ENCODE results near the gene C1orf21.

The C1orf21 gene

DNA sequence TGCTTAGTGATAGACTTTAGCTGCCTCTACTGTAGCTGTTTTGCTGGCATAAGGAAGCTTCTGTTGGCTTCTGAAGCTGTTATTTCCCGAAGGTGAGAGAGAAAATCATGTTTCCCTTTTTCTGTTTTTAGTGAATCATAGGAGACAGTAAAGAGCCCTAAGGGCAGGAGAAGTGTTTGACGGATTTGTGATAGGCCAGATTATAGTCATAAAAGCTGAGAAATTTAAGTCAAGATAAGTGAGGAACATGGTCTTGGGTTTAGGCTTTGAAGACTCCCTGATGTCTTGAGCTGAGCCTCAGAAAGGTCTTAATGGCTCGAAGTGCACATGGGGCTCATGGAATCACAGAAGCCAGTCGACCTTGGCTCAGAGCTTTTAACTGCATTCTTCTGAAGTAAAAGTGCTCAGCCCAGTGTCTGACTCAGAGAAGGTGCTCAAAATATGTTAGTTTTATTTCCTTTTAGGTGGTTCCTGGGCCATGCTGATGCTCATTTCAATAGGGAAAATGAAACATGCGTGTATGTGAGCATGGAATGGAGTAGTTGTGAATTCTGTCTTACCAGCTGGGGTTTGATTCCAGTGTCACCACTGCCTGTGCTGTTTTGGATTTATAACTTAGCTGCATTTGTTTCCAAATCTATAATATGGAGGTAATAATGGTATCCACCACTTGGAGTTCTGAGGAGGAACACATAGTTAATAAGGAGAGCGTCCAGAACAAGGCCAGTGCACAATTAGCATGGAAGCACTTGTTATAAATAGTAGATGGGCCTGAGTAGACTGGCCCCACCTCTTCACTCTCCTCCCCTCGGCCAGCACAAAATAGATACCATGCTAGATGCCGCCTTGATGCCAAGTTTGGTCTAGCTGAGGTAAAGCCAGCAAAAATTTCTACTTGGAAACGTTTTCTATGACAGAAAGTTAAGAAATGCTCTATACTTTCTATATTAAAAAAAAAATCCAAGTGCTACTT, 99.2 kb downstream of the C1orf21 start:
- TF ChIP-seq GATA2 (IDR thresholded peaks at IDR 0.05; ENCODE audit: low read depth, low read length) (no peak), GATA3 (IDR thresholded peaks at IDR 0.05; ENCODE audit: low read depth, low read length) (no peak)

DNA sequence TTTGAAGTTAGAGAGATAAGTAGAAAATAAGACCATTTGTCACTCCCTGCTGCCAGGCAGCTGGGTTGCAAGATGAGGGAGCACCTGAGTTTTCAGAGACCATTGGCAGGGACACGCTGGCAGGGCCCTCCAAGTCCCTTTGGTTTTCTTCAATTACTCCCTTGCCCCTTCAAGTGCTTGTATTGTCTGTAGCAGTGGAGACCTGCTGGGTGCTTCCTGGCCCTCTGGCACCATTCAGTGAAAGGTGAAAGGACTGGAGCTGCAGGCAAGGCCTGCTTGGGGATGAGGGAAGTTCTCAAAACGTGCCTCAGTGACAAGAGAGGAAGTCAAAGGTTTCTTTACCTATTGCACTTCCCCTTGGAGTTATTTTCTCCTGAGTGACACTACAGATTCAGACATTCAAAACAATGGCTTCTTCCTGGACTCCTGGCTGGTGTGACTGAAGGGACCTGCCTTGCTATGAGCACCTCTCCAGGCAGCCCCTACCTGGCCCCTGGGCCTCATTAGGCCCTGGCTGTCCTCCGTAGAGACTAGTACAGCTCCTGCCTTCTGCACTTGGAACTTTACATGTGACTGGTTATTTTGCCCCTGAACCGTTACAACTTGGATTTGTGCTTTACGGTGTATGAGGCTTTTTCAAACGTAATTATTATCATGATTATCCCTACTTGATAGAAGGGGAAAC, 100.1 kb downstream of the C1orf21 start:
- TF ChIP-seq GATA3 (IDR thresholded peaks at IDR 0.05; ENCODE audit: low read depth, low read length): no peak
- TF ChIP-seq GATA2 (IDR thresholded peaks at IDR 0.05; ENCODE audit: low read depth, low read length): no peak

GRCh38 chr1:184487531-184488193, 100.8 kb downstream of the C1orf21 start:
- no peak for TF ChIP-seq GATA2 (IDR thresholded peaks at IDR 0.05; ENCODE audit: low read depth, low read length)
- no peak for TF ChIP-seq GATA3 (IDR thresholded peaks at IDR 0.05; ENCODE audit: low read depth, low read length)

DNA sequence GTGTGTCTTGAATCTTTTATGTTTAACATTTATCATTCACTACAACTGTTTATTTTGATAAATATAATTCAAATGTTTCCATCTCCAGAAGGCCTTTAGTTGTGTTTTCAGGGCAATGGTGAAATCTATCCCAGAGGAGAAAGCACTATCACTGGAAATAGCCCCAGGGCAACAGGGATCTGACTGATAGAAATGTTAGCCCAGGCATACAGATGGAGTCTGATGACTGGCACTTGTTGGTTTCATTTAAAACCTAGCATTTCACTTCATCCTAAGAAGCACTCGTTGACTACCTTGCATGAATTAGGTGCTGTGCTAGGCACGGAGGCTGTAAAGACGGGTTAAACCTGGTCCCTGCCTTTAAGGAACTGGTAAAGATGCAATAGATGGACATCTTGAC, 103.1 kb downstream of the C1orf21 start:
- TF ChIP-seq GATA3 (IDR thresholded peaks at IDR 0.05; ENCODE audit: low read depth, low read length) (no peak), GATA2 (IDR thresholded peaks at IDR 0.05; ENCODE audit: low read depth, low read length) (no peak)

DNA sequence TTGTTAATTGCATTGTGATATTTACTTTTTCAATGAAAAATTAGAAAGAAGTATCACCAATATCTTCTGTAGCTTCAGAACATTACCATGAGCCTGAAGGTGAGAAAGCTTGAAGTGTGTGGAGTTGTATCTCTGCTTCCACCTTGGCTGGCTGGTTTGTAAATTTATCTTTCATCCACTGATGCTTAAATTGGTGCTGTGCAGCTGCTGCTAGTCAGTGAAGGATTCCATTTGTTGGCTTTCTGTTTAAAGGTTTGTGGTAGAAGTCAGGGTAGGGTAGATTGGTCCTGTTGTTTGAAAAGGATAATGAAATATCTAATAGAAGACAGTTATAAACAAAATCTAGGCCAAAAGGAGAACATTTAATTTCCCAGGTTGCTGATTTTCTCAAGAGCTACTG, 105.7 kb downstream of the C1orf21 start:
- no peak for TF ChIP-seq GATA3 (IDR thresholded peaks at IDR 0.05; ENCODE audit: low read depth, low read length)
- TF ChIP-seq GATA2 (IDR thresholded peaks at IDR 0.05; ENCODE audit: low read depth, low read length): no peak

- TF ChIP-seq GATA3 (IDR thresholded peaks at IDR 0.05; ENCODE audit: low read depth, low read length): no peak
- no peak for TF ChIP-seq GATA2 (IDR thresholded peaks at IDR 0.05; ENCODE audit: low read depth, low read length)
These were observed 107.2 kb downstream of the C1orf21 start for GRCh38 chr1:184493987-184494388.

- TF ChIP-seq GATA2 (IDR thresholded peaks at IDR 0.05; ENCODE audit: low read depth, low read length): no peak
- TF ChIP-seq GATA3 (IDR thresholded peaks at IDR 0.05; ENCODE audit: low read depth, low read length): no peak
These were observed 108.1 kb downstream of the C1orf21 start for GRCh38 chr1:184494929-184495328.

GRCh38 chr1:184497959-184498723, 111.3 kb downstream of the C1orf21 start:
- no peak for TF ChIP-seq GATA2 (IDR thresholded peaks at IDR 0.05; ENCODE audit: low read depth, low read length)
- no peak for TF ChIP-seq GATA3 (IDR thresholded peaks at IDR 0.05; ENCODE audit: low read depth, low read length)

GRCh38 chr1:184499616-184500015, 112.8 kb downstream of the C1orf21 start:
- TF ChIP-seq GATA3 (IDR thresholded peaks at IDR 0.05; ENCODE audit: low read depth, low read length): no peak

GRCh38 chr1:184502161-184502560, 115.3 kb downstream of the C1orf21 start:
- no peak for TF ChIP-seq GATA3 (IDR thresholded peaks at IDR 0.05; ENCODE audit: low read depth, low read length)
- no peak for TF ChIP-seq GATA2 (IDR thresholded peaks at IDR 0.05; ENCODE audit: low read depth, low read length)

GRCh38 chr1:184503221-184503749, 116.5 kb downstream of the C1orf21 start:
- TF ChIP-seq GATA3 (IDR thresholded peaks at IDR 0.05; ENCODE audit: low read depth, low read length): no peak
- TF ChIP-seq GATA2 (IDR thresholded peaks at IDR 0.05; ENCODE audit: low read depth, low read length): no peak

- peak; percentile 73 for TF ChIP-seq GATA2 (IDR thresholded peaks at IDR 0.05; ENCODE audit: low read depth, low read length)
- no peak for TF ChIP-seq GATA3 (IDR thresholded peaks at IDR 0.05; ENCODE audit: low read depth, low read length)
These were observed 117.5 kb downstream of the C1orf21 start for GRCh38 chr1:184504040-184504954.
